MG63 (cell line): ENCODE results near the gene HIGD1A. TPM values are rescaled to one million over a fixed set of nuclear protein-coding genes. Genes with fewer than 3 reads are reported as not detected.
A peak's percentile ranks its signal among the peaks of the same experiment; 100 is the strongest.

Experiments
- DNase-seq: peaks from one replicate; pipeline ENCODE4 v3.0.0-alpha.2; 2020
- H3K27me3 ChIP-seq: fragments of 250-450 bp; sonication (Bioruptor Pico); 2 replicates; pipeline ENCODE4 v1.5.1; 2020; ENCODE audit warnings: mild to moderate bottlenecking, moderate library complexity
- H3K36me3 ChIP-seq: fragments of 250-450 bp; sonication (Bioruptor Pico); 2 replicates; pipeline ENCODE4 v1.5.1; 2020; ENCODE audit warnings: mild to moderate bottlenecking, moderate library complexity
- H3K4me3 ChIP-seq: fragments of 250-450 bp; sonication (Bioruptor Pico); 2 replicates; pipeline ENCODE4 v1.5.1; 2020; ENCODE audit warnings: mild to moderate bottlenecking, moderate library complexity
- H3K9me3 ChIP-seq: fragments of 250-450 bp; sonication (Bioruptor Pico); 2 replicates; pipeline ENCODE4 v1.5.1; 2020; ENCODE audit warnings: mild to moderate bottlenecking, moderate library complexity
- total RNA-seq: library from RNA; depleted of rRNA; stranded (reverse); fragments of >200 nt; shearing (Covaris generic); gene quantifications from 2 replicates; pipeline ENCODE4 v1.2.3, GENCODE V29; 2014; ENCODE audit warnings: low replicate concordance

HIGD1A gene
- total RNA-seq, 1 experiment from 2014 or later, result 93.8 TPM

GRCh38 chr3:42751609-42752008, 52.7 kb downstream of the HIGD1A start:
- Histone ChIP-seq H3K9me3 (no peaks in the 10 kb centered on the region), H3K36me3 (no peaks in the 10 kb centered on the region), H3K27me3 (no peaks in the 10 kb centered on the region), H3K4me3 (no peak overlapping the region)
- DNase-seq, result no peak

DNA sequence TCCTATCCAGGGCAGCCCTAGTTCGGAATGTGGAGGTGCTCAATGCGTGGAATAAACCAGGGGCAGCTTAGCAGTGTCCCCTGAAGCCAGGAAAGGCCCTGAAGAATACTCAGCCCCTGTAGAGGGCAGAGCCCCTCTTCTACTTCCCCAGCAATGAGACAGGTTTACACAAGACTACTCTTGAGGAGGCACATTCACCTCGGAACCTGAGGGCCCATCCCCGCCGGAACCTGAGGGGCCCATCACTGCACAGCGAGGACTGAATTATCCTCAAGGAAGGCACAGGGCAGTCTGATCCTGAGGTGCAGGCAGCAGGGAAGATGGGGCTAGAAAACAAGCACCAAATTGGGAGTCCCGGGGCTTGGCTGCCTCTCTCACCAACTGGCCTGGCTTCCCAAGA, 53.5 kb downstream of the HIGD1A start:
- H3K9me3 ChIP-seq, result no peaks in the 10 kb centered on the region
- H3K36me3 ChIP-seq, result no peaks in the 10 kb centered on the region
- H3K27me3 ChIP-seq, result no peaks in the 10 kb centered on the region
- no peak for DNase-seq
- no peak overlapping the region for H3K4me3 ChIP-seq

GRCh38 chr3:42749753-42750231, 54.5 kb downstream of the HIGD1A start:
- no peak for DNase-seq
- Histone ChIP-seq H3K9me3 (no peaks in the 10 kb centered on the region), H3K4me3 (no peak overlapping the region), H3K27me3 (no peaks in the 10 kb centered on the region), H3K36me3 (no peaks in the 10 kb centered on the region)

DNA sequence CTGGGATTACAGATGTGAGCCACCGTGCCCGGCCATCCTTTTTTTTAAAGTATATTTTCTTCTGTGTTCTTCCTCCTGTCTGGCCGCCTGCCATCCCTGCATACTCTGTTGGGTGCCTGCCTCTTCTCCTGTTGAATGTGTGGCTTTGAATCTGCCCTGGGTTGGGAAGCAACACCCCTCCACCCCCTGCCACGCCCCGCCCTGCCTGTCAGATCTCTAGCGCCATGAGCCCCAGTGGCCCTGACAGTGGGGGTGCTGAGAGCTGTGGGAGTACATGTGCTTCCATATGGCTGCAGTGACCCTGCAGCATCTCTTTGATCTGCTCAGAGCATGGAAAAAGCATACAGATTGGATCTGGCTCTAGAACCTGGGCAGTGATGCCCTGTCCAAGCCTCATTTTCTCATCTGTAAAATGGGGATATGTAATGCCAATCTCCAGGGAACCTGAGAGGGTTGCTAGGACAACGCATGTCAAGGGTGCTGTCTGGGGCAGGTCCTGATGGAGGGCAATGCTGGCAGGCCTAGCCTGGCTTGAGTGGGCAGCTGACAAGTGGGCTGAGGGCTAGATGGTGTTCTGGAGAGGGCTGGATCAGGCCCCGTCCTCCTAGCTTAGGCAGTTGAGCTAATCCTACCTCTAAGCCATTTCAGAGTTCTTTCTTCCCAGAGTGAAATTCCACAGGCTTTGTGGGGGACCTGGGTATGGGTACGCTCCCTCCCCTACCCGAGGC, 55.1 kb downstream of the HIGD1A start:
- H3K4me3 ChIP-seq, result no peak overlapping the region
- no peaks in the 10 kb centered on the region for H3K27me3 ChIP-seq
- H3K36me3 ChIP-seq, result no peaks in the 10 kb centered on the region
- DNase-seq, result no peak
- H3K9me3 ChIP-seq, result no peaks in the 10 kb centered on the region

- Histone ChIP-seq H3K4me3 (no peak overlapping the region), H3K9me3 (no peaks in the 10 kb centered on the region), H3K27me3 (no peaks in the 10 kb centered on the region), H3K36me3 (no peaks in the 10 kb centered on the region)
- no peak for DNase-seq
Measured at GRCh38 chr3:42747581-42747980, 56.7 kb downstream of the HIGD1A start.

DNA sequence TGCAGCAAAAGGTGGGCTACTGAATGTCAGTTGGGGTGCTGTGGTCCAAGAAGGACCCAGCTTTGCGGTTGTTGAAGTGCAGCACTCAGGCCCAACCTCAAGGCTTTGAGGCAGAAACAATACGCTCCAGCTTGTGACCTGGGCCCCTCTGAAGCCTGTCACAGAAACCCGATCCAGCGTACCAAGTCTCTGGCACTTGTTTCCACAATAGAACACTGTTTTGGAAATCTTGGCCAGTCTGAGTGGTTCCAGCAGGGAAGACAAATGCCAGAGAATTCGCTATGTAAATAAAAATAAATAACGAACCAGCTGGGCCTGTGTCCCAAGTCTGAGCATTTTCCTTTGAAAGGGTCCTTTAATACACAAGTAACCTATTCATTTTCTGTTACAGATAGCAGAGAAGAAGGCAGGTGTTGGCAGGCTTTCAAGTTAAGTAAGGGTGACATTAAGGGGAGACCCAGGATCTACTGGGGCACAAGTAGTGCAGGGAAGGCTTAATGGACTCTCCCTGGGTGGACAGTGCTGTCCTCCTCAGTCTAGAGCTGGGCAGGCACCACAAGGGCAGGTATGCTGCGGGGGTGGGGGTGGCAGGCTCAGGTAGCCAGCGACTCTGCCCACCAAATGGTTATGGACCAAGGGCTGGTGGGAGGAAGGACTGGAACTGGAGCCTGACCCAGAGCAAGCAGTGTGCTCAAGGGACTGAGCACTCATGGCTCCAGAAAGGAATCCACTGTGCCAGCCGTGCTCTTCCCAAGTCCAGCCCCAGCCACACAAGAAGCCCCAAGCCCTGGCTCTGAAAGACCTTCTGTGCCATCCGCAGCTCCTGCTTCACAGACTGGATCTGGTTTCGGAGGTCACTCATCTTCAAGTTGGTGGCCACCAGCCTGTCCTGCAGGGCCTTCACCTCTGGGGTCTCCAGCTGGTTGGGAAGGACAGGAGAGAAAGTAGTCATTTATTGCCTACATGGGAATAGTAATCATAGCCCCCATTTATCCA, 57.5 kb downstream of the HIGD1A start:
- DNase-seq, result peak; percentile 58
- Histone ChIP-seq H3K9me3 (no peaks in the 10 kb centered on the region), H3K27me3 (no peaks in the 10 kb centered on the region), H3K36me3 (no peaks in the 10 kb centered on the region), H3K4me3 (no peak overlapping the region)

DNA sequence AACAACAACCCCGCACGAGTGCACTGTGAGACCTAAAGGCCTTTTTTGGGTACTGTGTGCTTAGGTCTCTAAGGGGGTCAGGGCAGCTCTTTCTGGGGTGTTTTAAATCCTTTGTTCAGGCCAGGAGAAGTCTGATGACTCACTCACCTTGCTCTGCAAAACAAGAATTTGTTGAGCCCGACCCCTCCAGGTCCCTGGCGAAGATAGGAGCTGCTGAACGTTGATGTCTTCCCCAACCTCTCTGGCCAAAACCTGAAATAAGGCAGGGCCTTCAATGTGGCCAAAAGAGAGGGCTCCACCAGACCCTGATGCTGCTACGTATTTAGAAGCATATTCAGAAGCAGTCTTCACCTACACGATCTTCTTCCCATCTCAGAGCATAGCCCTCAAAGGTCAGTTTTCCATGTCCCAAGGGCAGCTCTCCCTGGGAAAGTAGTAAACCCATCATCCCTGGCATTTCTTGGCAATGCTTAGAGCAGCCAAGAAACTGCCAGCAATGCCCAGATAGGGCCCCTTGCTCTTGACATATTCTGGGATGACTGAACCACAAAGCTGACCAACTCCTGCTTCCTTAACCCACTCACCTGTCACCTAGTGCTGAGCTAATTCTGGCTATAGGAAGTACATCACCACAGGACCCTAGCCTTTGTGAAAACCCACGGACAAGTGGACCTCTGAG, 58.4 kb downstream of the HIGD1A start:
- no peak for DNase-seq
- H3K27me3 ChIP-seq, result no peaks in the 10 kb centered on the region
- no peaks in the 10 kb centered on the region for H3K36me3 ChIP-seq
- H3K9me3 ChIP-seq, result no peaks in the 10 kb centered on the region
- H3K4me3 ChIP-seq, result no peak overlapping the region

GRCh38 chr3:42745291-42745745, 59.0 kb downstream of the HIGD1A start:
- Histone ChIP-seq H3K9me3 (no peaks in the 10 kb centered on the region), H3K36me3 (no peaks in the 10 kb centered on the region), H3K4me3 (no peak overlapping the region), H3K27me3 (no peaks in the 10 kb centered on the region)
- DNase-seq, result no peak

GRCh38 chr3:42743204-42743995, 60.9 kb downstream of the HIGD1A start:
- no peaks in the 10 kb centered on the region for H3K9me3 ChIP-seq
- H3K27me3 ChIP-seq, result no peaks in the 10 kb centered on the region
- DNase-seq, result no peak
- no peak overlapping the region for H3K4me3 ChIP-seq
- H3K36me3 ChIP-seq, result no peaks in the 10 kb centered on the region

DNA sequence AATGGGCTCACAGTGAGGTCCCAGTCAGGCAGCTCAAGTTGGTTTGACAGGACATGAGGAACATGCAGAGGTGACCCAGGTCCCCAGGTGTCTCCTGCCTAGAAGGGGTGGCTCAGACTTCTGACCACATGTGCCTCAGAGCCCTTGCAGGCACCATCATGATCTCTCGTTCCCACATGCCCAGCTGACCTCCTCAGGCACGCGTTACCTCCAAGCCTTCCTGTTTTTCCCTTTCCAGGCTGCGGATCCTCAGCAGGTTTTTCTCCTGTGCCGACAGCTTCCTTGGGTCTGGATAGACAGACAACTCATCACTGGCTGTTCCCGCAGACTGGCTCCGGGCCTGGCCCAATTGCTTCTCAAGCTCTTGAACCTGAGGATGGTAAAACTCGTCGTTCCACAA, 61.6 kb downstream of the HIGD1A start:
- no peak for DNase-seq
- Histone ChIP-seq H3K36me3 (no peaks in the 10 kb centered on the region), H3K4me3 (no peak overlapping the region), H3K9me3 (no peaks in the 10 kb centered on the region), H3K27me3 (no peaks in the 10 kb centered on the region)

DNA sequence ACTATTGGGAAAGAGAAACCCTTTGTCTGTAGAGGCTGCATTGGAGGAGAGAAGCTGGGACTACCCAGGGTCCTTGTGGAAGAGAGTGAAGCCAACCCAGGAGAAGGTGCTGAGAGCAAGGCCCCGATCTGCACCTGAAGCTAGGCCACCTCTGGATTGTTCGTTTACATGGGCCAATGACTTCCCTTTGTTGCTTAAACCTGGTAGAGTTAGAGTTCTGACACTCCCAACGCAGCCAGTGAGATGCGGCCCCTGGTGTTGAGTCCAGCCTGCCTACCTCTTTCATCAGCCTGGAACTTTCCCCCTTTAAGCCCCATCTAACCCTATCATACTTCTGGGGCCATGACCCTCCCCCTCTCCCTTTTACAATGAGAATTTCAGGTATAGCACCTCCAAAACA, 62.0 kb downstream of the HIGD1A start:
- Histone ChIP-seq H3K27me3 (no peaks in the 10 kb centered on the region), H3K36me3 (no peaks in the 10 kb centered on the region), H3K4me3 (no peak overlapping the region), H3K9me3 (no peaks in the 10 kb centered on the region)
- DNase-seq, result no peak

DNA sequence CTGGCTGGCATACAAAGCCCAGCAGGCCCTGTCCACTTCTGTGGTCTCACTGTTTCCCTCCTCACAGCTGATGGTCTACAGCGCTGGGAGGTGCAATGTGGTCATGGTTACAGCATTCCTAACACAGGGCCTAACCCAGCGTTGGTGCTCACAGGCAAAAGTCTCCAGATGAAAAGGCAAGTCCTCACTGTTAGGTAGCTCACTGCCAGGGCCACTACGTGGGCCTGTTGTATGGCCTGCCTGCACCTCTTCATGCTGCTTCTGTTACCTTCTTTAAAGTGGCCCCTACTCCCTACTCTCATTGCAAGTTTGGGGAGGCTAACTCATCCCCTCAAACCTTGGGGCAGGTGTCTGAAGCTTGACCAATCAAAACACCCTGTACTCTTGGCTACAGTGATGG, 62.5 kb downstream of the HIGD1A start:
- H3K36me3 ChIP-seq, result no peaks in the 10 kb centered on the region
- H3K9me3 ChIP-seq, result no peaks in the 10 kb centered on the region
- H3K27me3 ChIP-seq, result no peaks in the 10 kb centered on the region
- H3K4me3 ChIP-seq, result no peak overlapping the region
- no peak for DNase-seq

DNA sequence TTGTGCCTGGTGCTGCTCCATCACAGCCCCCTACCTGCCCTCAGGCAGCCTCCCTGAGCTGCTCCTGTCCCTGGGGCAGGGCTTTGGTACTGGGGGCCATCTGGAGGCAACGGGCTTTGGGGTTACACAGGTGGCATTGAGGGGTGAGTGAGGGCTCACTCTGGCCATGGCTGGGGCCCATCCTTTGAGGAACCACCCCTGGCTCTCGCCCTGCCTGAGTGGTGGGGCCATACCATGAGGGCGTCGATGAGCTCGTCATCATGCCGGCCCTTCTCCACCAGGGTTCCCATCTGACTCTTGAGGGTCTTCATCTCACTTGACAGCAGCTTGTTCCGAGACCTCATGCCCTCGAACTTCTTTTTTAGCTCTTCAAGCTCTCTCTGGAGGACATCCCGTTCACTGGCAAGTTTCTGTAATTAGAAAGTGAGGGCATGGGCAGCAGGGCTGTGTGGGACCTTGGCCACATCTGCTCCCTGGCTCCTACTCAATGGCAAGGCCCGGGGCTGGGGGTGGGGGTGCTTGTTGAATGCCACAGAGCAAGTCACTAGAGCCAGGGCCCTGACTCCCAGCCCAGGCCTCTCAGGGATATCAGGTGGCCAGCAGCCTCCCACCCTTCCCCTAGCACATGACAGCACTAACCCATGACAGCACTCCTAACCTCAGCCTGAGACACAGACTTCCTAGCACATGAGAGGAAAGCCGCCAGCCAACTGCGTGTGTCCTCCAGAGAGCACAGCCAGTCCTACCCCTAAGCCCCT, 64.7 kb downstream of the HIGD1A start:
- DNase-seq, result no peak
- Histone ChIP-seq H3K27me3 (no peaks in the 10 kb centered on the region), H3K4me3 (no peak overlapping the region), H3K36me3 (no peaks in the 10 kb centered on the region), H3K9me3 (no peaks in the 10 kb centered on the region)

GRCh38 chr3:42736531-42736930, 67.8 kb downstream of the HIGD1A start:
- no peaks in the 10 kb centered on the region for H3K36me3 ChIP-seq
- H3K9me3 ChIP-seq, result no peaks in the 10 kb centered on the region
- no peak overlapping the region for H3K4me3 ChIP-seq
- DNase-seq, result no peak
- H3K27me3 ChIP-seq, result no peaks in the 10 kb centered on the region

DNA sequence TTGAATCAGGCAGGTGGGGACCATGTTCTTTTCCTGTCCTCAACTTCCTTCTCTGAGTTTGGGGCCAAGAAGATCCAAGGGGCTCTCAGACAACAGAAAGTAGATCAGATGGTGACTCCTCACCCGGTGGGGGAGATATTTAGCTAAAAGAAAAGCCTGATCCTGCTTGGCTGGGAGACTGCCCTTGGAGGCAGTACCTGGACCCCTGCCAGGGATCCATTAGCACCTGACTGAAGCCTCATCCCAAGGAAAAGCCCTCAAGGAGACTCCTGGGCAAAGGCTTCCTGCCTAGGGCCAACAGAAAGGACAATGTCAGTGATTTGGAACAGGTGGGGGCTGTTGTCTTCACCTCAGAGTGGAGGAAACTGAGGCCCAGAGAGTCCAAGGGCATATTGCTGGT, 68.2 kb downstream of the HIGD1A start:
- H3K27me3 ChIP-seq, result no peaks in the 10 kb centered on the region
- no peak for DNase-seq
- no peaks in the 10 kb centered on the region for H3K9me3 ChIP-seq
- H3K36me3 ChIP-seq, result no peaks in the 10 kb centered on the region
- no peak overlapping the region for H3K4me3 ChIP-seq

DNA sequence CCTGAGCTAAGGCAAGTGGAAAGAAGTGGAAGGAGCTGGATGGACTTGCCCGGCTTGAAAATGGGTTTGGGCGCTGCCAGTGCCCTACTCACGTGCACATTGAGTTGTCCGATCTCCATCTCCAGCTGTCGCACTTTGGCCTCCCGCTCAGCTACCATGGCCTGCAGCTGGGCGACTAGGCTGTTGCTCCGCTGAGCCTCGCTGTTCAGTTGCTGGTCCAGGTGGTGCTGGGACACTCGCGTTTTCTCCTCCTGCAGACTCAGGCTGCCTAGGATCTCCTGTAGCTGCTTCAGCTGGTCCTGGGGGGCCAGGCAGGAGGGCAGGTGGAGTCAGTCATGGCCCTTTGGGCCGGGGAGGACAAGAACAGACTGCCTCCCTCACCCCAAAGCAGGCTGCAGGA, 68.7 kb downstream of the HIGD1A start:
- Histone ChIP-seq H3K27me3 (no peaks in the 10 kb centered on the region), H3K4me3 (no peak overlapping the region), H3K9me3 (no peaks in the 10 kb centered on the region), H3K36me3 (no peaks in the 10 kb centered on the region)
- DNase-seq, result no peak
